Pancreas (tissue), 10 donors: ENCODE measurements around the gene RHOA. TPM values are rescaled to one million over a fixed set of nuclear protein-coding genes. Genes with fewer than 3 reads are reported as not detected.

Experiments used
- ATAC-seq, 4 donors: fragments of 200-7000 bp; cut with Tn5 transposase; one replicate each; pipeline versions ENCODE4 v1.8.0 to v1.9.1; 2020; ENCODE audit warnings: mild to moderate bottlenecking in 4 of 4, moderate library complexity in 4 of 4
- DNase-seq, 6 donors: peaks; one replicate each; pipeline ENCODE4 v3.0.0-alpha.2; 2020
- FAIRE-seq: peaks from 2 replicates; lab custom pipeline; 2012; peaks lifted over from hg19 to GRCh38; lab: Jason Lieb, UNC
- H3K27ac ChIP-seq, 4 donors: fragments of 200-600 bp; sonication (generic); 1 replicate in 3 of 4; 2 replicates in 1 of 4; pipeline versions ENCODE4 v1.5.0 to v1.8.0; 2020
- H3K27me3 ChIP-seq, 4 donors: fragments of 200-600 bp; one replicate each; pipeline ENCODE4 v1.8.0; 2021
- H3K36me3 ChIP-seq, 3 donors: fragments of 200-600 bp; sonication (generic) in 1 of 3; one replicate each; pipeline versions ENCODE4 v1.5.0 to v1.8.0; 2020 to 2021
- H3K4me1 ChIP-seq, 3 donors: fragments of 200-600 bp; one replicate each; pipeline ENCODE4 v1.8.0; 2021
- H3K4me3 ChIP-seq, 4 donors: fragments of 200-600 bp; sonication (generic) in 2 of 4; one replicate each; pipeline versions ENCODE4 v1.5.0 to v1.8.0; 2020 to 2021
- H3K9me3 ChIP-seq, 4 donors: fragments of 200-600 bp; one replicate each; pipeline ENCODE4 v1.8.0; 2021
- CTCF ChIP-seq, 4 donors: fragments of 200-600 bp; sonication (generic) in 3 of 4; IDR thresholded peaks; one replicate each; pipeline versions ENCODE4 v1.5.0 to v1.8.0; 2021; ENCODE audit warnings: antibody characterized with exemption in 4 of 4
- WGBS, 2 donors: extraction: QIAGEN DNeasy Blood & Tissue Kit; methylation state at CpG; one replicate each; pipeline ENCODE4 v1.1.7; 2013; 5-methylcytosine and 5-hydroxymethylcytosine counted together
- intact Hi-C, 3 donors: fragments of 100-400 bp; cut with DNase I; formaldehyde crosslinking; loops; one replicate each; pipeline versions ENCODE4 v1.11.1 to v1.14.2; 2022
- polyA plus RNA-seq, 2 donors: library from polyadenylated mRNA; stranded (reverse); fragments of 200-250 nt; gene quantifications; one replicate each; pipeline ENCODE4 v1.2.3, GENCODE V29; 2013
- total RNA-seq, 6 donors: library from RNA; stranded (reverse); fragmentation: NEBNext Ultra II Directional in 4 of 6; extraction: Animal tissue kit (Norgen Biotek cat#: 25700) in 4 of 6; gene quantifications; one replicate each; pipeline versions ENCODE4 v1.2.1 to v1.2.4, GENCODE V29; 2021 to 2023
- donor health status: healthy with polysubstance abuse.
- donor health status: DM: no; HTN: no; CAD: no; lungs with moderate emphysema.
- donor health status: DM: no; HTN: no; CAD: no.
- donor health status: control.
- donor health status: control.
- donor health status: Bipolar disorder and iron deficiency.
- donor health status: DM: yes; HTN: yes; CAD: no.
- donor health status: DM: no; HTN: no; CAD: no.
- donor health status: DM: no; HTN: no; CAD: no.
- donor health status: DM: yes; HTN: yes; CAD: no.

The RHOA gene
- total and polyA plus RNA-seq, 8 donors: 77.8 to 209 (median 138) TPM

- DNase-seq (no peak), FAIRE-seq (no peak), ATAC-seq (peak in 3 of 4 donors; percentile 42 to 49 (median 46))
- no peak overlapping the region for H3K27ac ChIP-seq
- no peaks in the 10 kb centered on the region for H3K4me1 ChIP-seq
- no peaks in the 10 kb centered on the region for H3K9me3 ChIP-seq
- peaks cover 0 to 18% (median 0%) of the 10 kb centered on the region in 3 donors for H3K36me3 ChIP-seq
- H3K27me3 ChIP-seq: no peaks in the 10 kb centered on the region
- WGBS, 2 donors: 90 to 92% methylated on average over 11 of the region's 11 CpGs
- no peak overlapping the region for H3K4me3 ChIP-seq
- TF ChIP-seq CTCF (IDR thresholded peaks at IDR 0.05): no peak
- intact Hi-C loops: no loop called here
These were observed 33.4 kb downstream of the RHOA start for GRCh38 chr3:49378249-49378895.

- H3K36me3 ChIP-seq: peaks cover 0 to 27% (median 0%) of the 10 kb centered on the region in 3 donors
- ATAC-seq (peak in 3 of 4 donors; percentile 23 to 37 (median 23)), DNase-seq (no peak), FAIRE-seq (no peak)
- H3K9me3 ChIP-seq: no peaks in the 10 kb centered on the region
- no peaks in the 10 kb centered on the region for H3K4me1 ChIP-seq
- TF ChIP-seq CTCF (IDR thresholded peaks at IDR 0.05): no peak
- no peak overlapping the region for H3K4me3 ChIP-seq
- intact Hi-C loops: no loop called here
- H3K27ac ChIP-seq: no peak overlapping the region
- 92 to 96% methylated on average over 1 of the region's 1 CpG for WGBS, 2 donors
- H3K27me3 ChIP-seq: no peaks in the 10 kb centered on the region
These were observed 34.3 kb downstream of the RHOA start for GRCh38 chr3:49377483-49377882.

GRCh38 chr3:49371946-49372345, 39.8 kb downstream of the RHOA start:
- Histone ChIP-seq H3K36me3 (peaks cover 0 to 51% (median 0%) of the 10 kb centered on the region in 3 donors), H3K4me3 (no peak overlapping the region), H3K4me1 (no peaks in the 10 kb centered on the region), H3K9me3 (no peaks in the 10 kb centered on the region), H3K27me3 (no peaks in the 10 kb centered on the region), H3K27ac (no peak overlapping the region)
- DNase-seq: no peak
- no peak for ATAC-seq
- no peak for TF ChIP-seq CTCF (IDR thresholded peaks at IDR 0.05)
- FAIRE-seq: no peak
- intact Hi-C loops: no loop called here

GRCh38 chr3:49370585-49371290, 41.0 kb downstream of the RHOA start:
- no peak for TF ChIP-seq CTCF (IDR thresholded peaks at IDR 0.05)
- Histone ChIP-seq H3K27ac (no peak overlapping the region), H3K27me3 (no peaks in the 10 kb centered on the region), H3K9me3 (no peaks in the 10 kb centered on the region), H3K4me1 (no peaks in the 10 kb centered on the region), H3K4me3 (no peak overlapping the region), H3K36me3 (peaks cover 0 to 62% (median 0%) of the 10 kb centered on the region in 3 donors)
- intact Hi-C loops: no loop called here
- DNase-seq (no peak), FAIRE-seq (no peak), ATAC-seq (no peak)
- WGBS, 2 donors: 87 to 92% methylated on average over 6 of the region's 6 CpGs

GRCh38 chr3:49362561-49362960, 49.2 kb downstream of the RHOA start:
- 83 to 84% methylated on average over 3 of the region's 3 CpGs for WGBS, 2 donors
- Histone ChIP-seq H3K36me3 (peaks cover 0 to 58% (median 10%) of the 10 kb centered on the region in 3 donors), H3K27me3 (no peaks in the 10 kb centered on the region), H3K27ac (no peak overlapping the region), H3K4me1 (peaks cover 0 to 12% (median 8%) of the 10 kb centered on the region in 3 donors), H3K9me3 (no peaks in the 10 kb centered on the region), H3K4me3 (no peak overlapping the region)
- DNase-seq: no peak
- no peak for TF ChIP-seq CTCF (IDR thresholded peaks at IDR 0.05)
- no peak for FAIRE-seq
- intact Hi-C loops: no loop called here
- no peak for ATAC-seq
